EH (cell line): ENCODE measurements around the gene QPCTL.
"Not testable (repeated sequence)": the region's sequence is repeated elsewhere in the genome, so short reads cannot be mapped to it uniquely, and the experiment has no call there.

Experiments used
- DNase-seq: peaks from one replicate; pipeline ENCODE4 v3.0.0-alpha.2; 2015; ENCODE audit warnings: low read depth

QPCTL gene

GRCh38 chr19:45676851-45677263 is 15.6 kb upstream of the QPCTL start:
- DNase-seq, result no peak

GRCh38 chr19:45677351-45678230 is 14.9 kb upstream of the QPCTL start:
- DNase-seq, result peak; percentile 87

DNA sequence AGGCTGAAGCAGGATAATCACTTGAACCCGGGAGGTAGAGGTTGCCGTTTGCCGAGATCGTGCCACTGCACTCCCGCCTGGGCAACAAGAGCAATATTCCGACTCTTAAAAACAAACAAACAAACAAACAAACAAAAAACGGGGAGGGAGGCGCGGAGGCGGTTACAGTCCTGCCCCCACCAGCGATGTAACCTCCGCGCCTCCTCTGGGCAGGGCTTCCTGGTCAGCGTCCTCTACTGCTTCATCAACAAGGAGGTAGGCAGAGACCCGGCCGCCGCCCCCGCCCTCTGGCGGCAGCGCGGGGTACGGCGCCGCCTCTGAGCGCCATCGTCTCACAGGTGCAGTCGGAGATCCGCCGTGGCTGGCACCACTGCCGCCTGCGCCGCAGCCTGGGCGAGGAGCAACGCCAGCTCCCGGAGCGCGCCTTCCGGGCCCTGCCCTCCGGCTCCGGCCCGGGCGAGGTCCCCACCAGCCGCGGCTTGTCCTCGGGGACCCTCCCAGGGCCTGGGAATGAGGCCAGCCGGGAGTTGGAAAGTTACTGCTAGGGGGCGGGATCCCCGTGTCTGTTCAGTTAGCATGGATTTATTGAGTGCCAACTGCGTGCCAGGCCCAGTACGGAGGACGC is 11.0 kb upstream of the QPCTL start:
- DNase-seq, result peak; percentile 82

- DNase-seq, result no peak
Observed at GRCh38 chr19:45682117-45682516, 10.3 kb upstream of the QPCTL start.

GRCh38 chr19:45682908-45683307 is 9.6 kb upstream of the QPCTL start:
- DNase-seq, result no peak

DNA sequence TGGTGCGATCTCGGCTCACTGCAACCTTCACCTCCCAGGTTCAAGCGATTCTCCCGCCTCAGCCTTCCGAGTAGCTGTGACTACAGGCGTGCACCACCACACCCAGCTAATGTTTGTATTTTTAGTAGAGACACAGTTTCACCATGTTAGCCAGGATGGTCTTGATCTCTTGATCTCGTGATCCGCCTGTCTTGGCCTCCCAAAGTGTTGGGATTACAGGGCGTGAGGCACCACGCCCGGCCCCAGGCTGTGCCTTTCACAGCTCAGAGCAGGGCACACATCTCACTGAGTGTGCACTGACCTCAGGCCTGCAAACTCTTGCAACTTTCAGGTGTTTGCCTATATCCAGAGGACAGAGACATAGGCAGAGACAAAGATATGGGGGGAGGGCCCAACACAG is 7.4 kb upstream of the QPCTL start:
- not testable (repeated sequence) for DNase-seq

- DNase-seq, result no peak
Observed at GRCh38 chr19:45687599-45687998, 4.9 kb upstream of the QPCTL start.

GRCh38 chr19:45691516-45692186 is 815 bp upstream of the QPCTL start, which contains the start of gene SNRPD2:
Gene SNRPD2 (minus strand): TSS chr19:45691953. CDS start chr19:45691888, 65 bp downstream.
- peak; percentile 96 for DNase-seq

- peak; percentile 71 for DNase-seq
Observed at GRCh38 chr19:45693106-45693788, 781 bp downstream of the QPCTL start.

DNA sequence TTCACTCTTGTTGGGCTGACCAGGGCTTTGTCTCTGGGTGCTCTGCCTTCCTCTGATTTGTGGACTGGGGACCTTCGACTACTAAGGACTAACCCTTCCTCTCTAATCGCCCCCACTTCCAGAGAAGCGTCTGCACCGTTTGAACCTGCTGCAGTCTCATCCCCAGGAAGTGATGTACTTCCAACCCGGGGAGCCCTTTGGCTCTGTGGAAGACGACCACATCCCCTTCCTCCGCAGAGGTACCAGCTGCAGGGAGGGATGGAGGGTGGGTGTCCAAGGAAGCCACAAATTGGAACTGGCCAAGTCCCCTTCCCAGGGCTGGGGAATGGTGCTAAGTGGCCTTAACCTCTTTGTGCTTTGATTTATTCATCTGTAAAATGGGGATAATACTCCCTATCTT is 9.2 kb downstream of the QPCTL start:
- DNase-seq, result no peak

- no peak for DNase-seq
Observed at GRCh38 chr19:45705115-45705514, 12.6 kb downstream of the QPCTL start.

GRCh38 chr19:45705710-45706415 is 13.4 kb downstream of the QPCTL start:
- DNase-seq, result no peak

- no peak for DNase-seq
Observed at GRCh38 chr19:45710356-45711130, 18.1 kb downstream of the QPCTL start.

GRCh38 chr19:45711851-45712698 is 19.6 kb downstream of the QPCTL start:
- DNase-seq, result no peak

DNA sequence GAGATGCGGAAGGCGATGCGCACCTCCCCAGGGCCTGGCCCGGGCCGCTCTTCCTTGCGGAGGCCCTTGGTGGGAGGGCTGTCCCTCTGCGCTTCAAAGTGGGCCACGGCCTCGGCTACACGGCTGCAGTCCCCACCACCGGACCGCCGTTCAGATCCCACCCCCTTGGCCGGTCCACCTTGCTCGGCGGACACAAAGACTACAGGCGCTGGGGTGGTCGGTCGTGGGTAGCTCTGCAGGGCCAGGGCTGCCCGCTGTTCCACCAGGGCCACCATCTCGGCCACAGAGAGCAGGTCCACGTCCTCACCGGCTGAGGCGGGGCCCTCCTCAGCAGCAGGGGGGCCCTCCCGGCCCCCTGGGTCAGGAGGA is 20.2 kb downstream of the QPCTL start:
- DNase-seq, result no peak

- no peak for DNase-seq
Observed at GRCh38 chr19:45713141-45713540, 20.7 kb downstream of the QPCTL start.

DNA sequence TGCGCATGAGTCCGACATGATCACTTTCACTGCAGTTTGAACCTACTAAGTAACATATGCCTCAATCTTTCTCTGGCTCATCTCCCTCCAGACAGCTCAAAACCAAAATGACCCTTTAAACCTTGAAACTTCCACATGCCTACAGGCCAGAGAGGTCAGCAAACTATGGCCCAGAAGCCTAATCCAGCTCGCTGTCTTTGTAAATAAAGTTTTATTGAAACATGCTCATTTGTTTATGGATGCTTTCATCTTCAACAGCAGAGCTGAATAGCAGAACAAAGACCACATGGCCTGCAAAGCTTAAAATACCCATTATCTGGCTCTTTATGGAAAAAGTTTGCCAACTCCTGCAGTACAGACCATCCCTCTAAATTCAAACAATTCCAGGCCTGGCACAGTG is 22.7 kb downstream of the QPCTL start:
- DNase-seq, result no peak

- DNase-seq, result peak; percentile 39
Observed at GRCh38 chr19:45716359-45717130, 24.1 kb downstream of the QPCTL start.
